ENCODE data around the gene MEN1.
"Not testable (repeated sequence)": the region's sequence is repeated elsewhere in the genome, so short reads cannot be mapped to it uniquely, and the experiment has no call there.

Gene MEN1

GRCh38 chr11:64832467-64833197 lies 22.3 kb upstream of the MEN1 start:
- H3K4me3 Mint-ChIP-seq = no peak overlapping the region
- peaks cover 2% of the 10 kb centered on the region for H3K4me1 Mint-ChIP-seq
- DNase-seq (ENCODE audit: low spot score in 2 of 2) (no peak), ATAC-seq (ENCODE audit: low read depth) (no peak)
- no peak overlapping the region for H3K27ac Mint-ChIP-seq
- H3K27me3 Mint-ChIP-seq = no peaks in the 10 kb centered on the region
- H3K9me3 Mint-ChIP-seq = no peaks in the 10 kb centered on the region
- H3K36me3 Mint-ChIP-seq = peaks cover 14% of the 10 kb centered on the region

GRCh38 chr11:64831411-64831891 lies 21.1 kb upstream of the MEN1 start:
- no peak for ATAC-seq (ENCODE audit: low read depth)
- Mint-ChIP-seq H3K36me3 (peaks cover 14% of the 10 kb centered on the region), H3K27ac (no peak overlapping the region), H3K27me3 (no peaks in the 10 kb centered on the region), H3K9me3 (no peaks in the 10 kb centered on the region), H3K4me1 (peaks cover 2% of the 10 kb centered on the region), H3K4me3 (no peak overlapping the region)
- DNase-seq (ENCODE audit: low spot score in 2 of 2) = no peak

GRCh38 chr11:64829536-64830251 lies 19.3 kb upstream of the MEN1 start:
- H3K9me3 Mint-ChIP-seq = no peaks in the 10 kb centered on the region
- peaks cover 19% of the 10 kb centered on the region for H3K36me3 Mint-ChIP-seq
- ATAC-seq (ENCODE audit: low read depth) = no peak
- H3K27ac Mint-ChIP-seq = no peak overlapping the region
- H3K4me1 Mint-ChIP-seq = peaks cover 2% of the 10 kb centered on the region
- DNase-seq (ENCODE audit: low spot score in 2 of 2) = no peak
- H3K4me3 Mint-ChIP-seq = no peak overlapping the region
- no peaks in the 10 kb centered on the region for H3K27me3 Mint-ChIP-seq

- ATAC-seq (ENCODE audit: low read depth) (no peak), DNase-seq (ENCODE audit: low spot score in 2 of 2) (no peak)
- Mint-ChIP-seq H3K4me1 (peaks cover 2% of the 10 kb centered on the region), H3K36me3 (peaks cover 19% of the 10 kb centered on the region), H3K4me3 (no peak overlapping the region), H3K27me3 (no peaks in the 10 kb centered on the region), H3K9me3 (no peaks in the 10 kb centered on the region), H3K27ac (no peak overlapping the region)
Observed at GRCh38 chr11:64827451-64827839, 17.1 kb upstream of the MEN1 start.

- no peaks in the 10 kb centered on the region for H3K9me3 Mint-ChIP-seq
- H3K27ac Mint-ChIP-seq = no peak overlapping the region
- peaks cover 16% of the 10 kb centered on the region for H3K36me3 Mint-ChIP-seq
- no peaks in the 10 kb centered on the region for H3K27me3 Mint-ChIP-seq
- H3K4me1 Mint-ChIP-seq = peaks cover 2% of the 10 kb centered on the region
- no peak for ATAC-seq (ENCODE audit: low read depth)
- no peak overlapping the region for H3K4me3 Mint-ChIP-seq
- no peak for DNase-seq (ENCODE audit: low spot score in 2 of 2)
Observed at GRCh38 chr11:64826578-64827450, 16.5 kb upstream of the MEN1 start.

- Mint-ChIP-seq H3K36me3 (peaks cover 15% of the 10 kb centered on the region), H3K4me1 (peaks cover 2% of the 10 kb centered on the region), H3K4me3 (no peak overlapping the region), H3K27me3 (no peaks in the 10 kb centered on the region), H3K9me3 (no peaks in the 10 kb centered on the region), H3K27ac (no peak overlapping the region)
- no peak for DNase-seq (ENCODE audit: low spot score in 2 of 2)
- ATAC-seq (ENCODE audit: low read depth) = no peak
Observed at GRCh38 chr11:64826062-64826461, 15.7 kb upstream of the MEN1 start.

- Mint-ChIP-seq H3K36me3 (peaks cover 13% of the 10 kb centered on the region), H3K27me3 (no peaks in the 10 kb centered on the region), H3K4me3 (no peak overlapping the region), H3K4me1 (no peaks in the 10 kb centered on the region), H3K27ac (no peak overlapping the region), H3K9me3 (no peaks in the 10 kb centered on the region)
- DNase-seq (ENCODE audit: low spot score in 2 of 2) (no peak), ATAC-seq (ENCODE audit: low read depth) (no peak)
Observed at GRCh38 chr11:64823568-64824119, 13.3 kb upstream of the MEN1 start.

- no peak for DNase-seq (ENCODE audit: low spot score in 2 of 2)
- no peaks in the 10 kb centered on the region for H3K27me3 Mint-ChIP-seq
- H3K36me3 Mint-ChIP-seq = no peaks in the 10 kb centered on the region
- H3K9me3 Mint-ChIP-seq = no peaks in the 10 kb centered on the region
- peak overlapping the region; percentile 82 for H3K27ac Mint-ChIP-seq
- ATAC-seq (ENCODE audit: low read depth) = no peak
- no peak overlapping the region for H3K4me3 Mint-ChIP-seq
- H3K4me1 Mint-ChIP-seq = peaks cover 12% of the 10 kb centered on the region
Observed at GRCh38 chr11:64817476-64817875, 7.1 kb upstream of the MEN1 start.

- not testable (repeated sequence) for H3K4me3 Mint-ChIP-seq; DNase-seq (ENCODE audit: low spot score in 2 of 2); ATAC-seq (ENCODE audit: low read depth); H3K27me3 Mint-ChIP-seq; H3K36me3 Mint-ChIP-seq; H3K27ac Mint-ChIP-seq; H3K9me3 Mint-ChIP-seq
- H3K4me1 Mint-ChIP-seq = peaks cover 12% of the 10 kb centered on the region
Observed at GRCh38 chr11:64815433-64815832, 5.1 kb upstream of the MEN1 start.

GRCh38 chr11:64814712-64815187 lies 4.4 kb upstream of the MEN1 start:
- Mint-ChIP-seq H3K27ac (peak overlapping the region; percentile 80), H3K36me3 (no peaks in the 10 kb centered on the region), H3K27me3 (no peaks in the 10 kb centered on the region), H3K9me3 (no peaks in the 10 kb centered on the region), H3K4me3 (peak overlapping the region; percentile 22), H3K4me1 (peaks cover 12% of the 10 kb centered on the region)
- peak; percentile 68 for ATAC-seq (ENCODE audit: low read depth)
- DNase-seq (ENCODE audit: low spot score in 2 of 2) = peak; percentile 28 to 38

GRCh38 chr11:64813826-64814225 lies 3.5 kb upstream of the MEN1 start:
- Mint-ChIP-seq H3K27ac (peak overlapping the region; percentile 80), H3K36me3 (no peaks in the 10 kb centered on the region), H3K9me3 (no peaks in the 10 kb centered on the region), H3K27me3 (no peaks in the 10 kb centered on the region), H3K4me3 (no peak overlapping the region), H3K4me1 (peaks cover 16% of the 10 kb centered on the region)
- ATAC-seq (ENCODE audit: low read depth) (no peak), DNase-seq (ENCODE audit: low spot score in 2 of 2) (no peak)

GRCh38 chr11:64810891-64811272 lies 531 bp upstream of the MEN1 start:
- peak overlapping the region; percentile 99 for H3K4me3 Mint-ChIP-seq
- ATAC-seq (ENCODE audit: low read depth) (peak; percentile 37), DNase-seq (ENCODE audit: low spot score in 2 of 2) (no peak)
- H3K27ac Mint-ChIP-seq = peak overlapping the region; percentile 87
- no peaks in the 10 kb centered on the region for H3K27me3 Mint-ChIP-seq
- no peaks in the 10 kb centered on the region for H3K9me3 Mint-ChIP-seq
- H3K36me3 Mint-ChIP-seq = peaks cover 6% of the 10 kb centered on the region
- H3K4me1 Mint-ChIP-seq = peaks cover 23% of the 10 kb centered on the region

GRCh38 chr11:64809781-64810241 lies 540 bp downstream of the MEN1 start:
- H3K4me1 Mint-ChIP-seq = peaks cover 24% of the 10 kb centered on the region

More at GRCh38 chr11:64809781-64810241, 540 bp downstream of the MEN1 start:
- ATAC-seq (ENCODE audit: low read depth) (peak; percentile 6), DNase-seq (ENCODE audit: low spot score in 2 of 2) (no peak)
- Mint-ChIP-seq H3K9me3 (no peaks in the 10 kb centered on the region), H3K27me3 (no peaks in the 10 kb centered on the region), H3K36me3 (peaks cover 8% of the 10 kb centered on the region), H3K4me3 (peak overlapping the region; percentile 99), H3K27ac (peak overlapping the region; percentile 87)
